Endodermal cell (in vitro differentiated cells): ENCODE data around the gene MACROD2. TPM values are rescaled to one million over a fixed set of nuclear protein-coding genes. Genes with fewer than 3 reads are reported as not detected.

Experiments
- DNase-seq: peaks from one replicate; pipeline ENCODE4 v3.0.0-alpha.2; 2017
- H3K27ac ChIP-seq: 2 replicates; pipeline ENCODE4 v1.5.1; 2013; ENCODE audit warnings: mild to moderate bottlenecking, low read depth, low read length, moderate library complexity
- H3K27me3 ChIP-seq: 2 replicates; pipeline ENCODE4 v1.6.1; 2013; ENCODE audit warnings: mild to moderate bottlenecking, low read length, moderate library complexity; ENCODE audit not compliant: insufficient read depth, control insufficient read depth, poor library complexity, severe bottlenecking
- H3K36me3 ChIP-seq: 2 replicates; pipeline ENCODE4 v1.7.0; 2013; ENCODE audit warnings: mild to moderate bottlenecking, low read length, moderate library complexity; ENCODE audit not compliant: control insufficient read depth, insufficient read depth
- H3K4me1 ChIP-seq: one replicate; pipeline ENCODE4 v1.7.0; 2013; ENCODE audit warnings: low read length; ENCODE audit not compliant: control insufficient read depth, insufficient read depth
- H3K4me3 ChIP-seq: 2 replicates; pipeline ENCODE4 v1.5.1; 2013; ENCODE audit warnings: mild to moderate bottlenecking, low read length, moderate library complexity
- H3K9ac ChIP-seq: 2 replicates; pipeline ENCODE4 v1.6.1; 2013; ENCODE audit warnings: mild to moderate bottlenecking, low read length, moderate library complexity; ENCODE audit not compliant: poor library complexity, severe bottlenecking; ENCODE audit errors: extremely low read depth
- H3K9me3 ChIP-seq: 2 replicates; pipeline ENCODE4 v1.6.1; 2013; ENCODE audit warnings: mild to moderate bottlenecking, low read length, moderate library complexity; ENCODE audit not compliant: control insufficient read depth
- H3K27ac Mint-ChIP-seq: 2 replicates; pipeline ENCODE4 v1.8.0; 2020; ENCODE audit warnings: mixed read lengths
- H3K27me3 Mint-ChIP-seq: 2 replicates; pipeline ENCODE4 v1.8.0; 2021; ENCODE audit warnings: mild to moderate bottlenecking, mixed read lengths; ENCODE audit not compliant: insufficient read depth
- H3K36me3 Mint-ChIP-seq: 2 replicates; pipeline ENCODE4 v1.8.0; 2020; ENCODE audit warnings: low read depth, mixed read lengths
- H3K4me1 Mint-ChIP-seq: 2 replicates; pipeline ENCODE4 v1.8.0; 2020; ENCODE audit warnings: mixed read lengths
- H3K4me3 Mint-ChIP-seq: 2 replicates; pipeline ENCODE4 v1.8.0; 2020; ENCODE audit warnings: mild to moderate bottlenecking, moderate library complexity, mixed read lengths
- H3K9me3 Mint-ChIP-seq: 2 replicates; pipeline ENCODE4 v1.8.0; 2020; ENCODE audit warnings: mild to moderate bottlenecking, mixed read lengths
- CTCF ChIP-seq: fragments of 200-600 bp; sonication (generic); conservative IDR thresholded peaks from 2 replicates; pipeline ENCODE4 v1.5.0; 2021; ENCODE audit warnings: antibody characterized with exemption, mild to moderate bottlenecking
- WGBS, 2 experiments: methylation state at CpG; one replicate each; pipeline versions ENCODE4 v1.1.5 to v1.1.7; 2013; ENCODE audit warnings: missing lambda C conversion rate in 2 of 2, mixed read lengths in 1 of 2; ENCODE audit not compliant: insufficient coverage in 1 of 2, insufficient read length in 1 of 2; 5-methylcytosine and 5-hydroxymethylcytosine counted together
- total RNA-seq, 2 donors: library from RNA; stranded (reverse); fragmentation: NEBNext Ultra II Directional in 1 of 2; extraction: Animal tissue kit (Norgen Biotek cat#: 25700) in 1 of 2; gene quantifications; 2 replicates in 1 of 2; 3 replicates in 1 of 2; pipeline ENCODE4 v1.2.1, GENCODE V29; 2021

Gene MACROD2
- total RNA-seq, 2 donors from 2014 or later = 2.3 to 4.8 TPM

GRCh38 chr20:16051968-16052367 lies 2056.7 kb downstream of the MACROD2 start:
- no peak overlapping the region for H3K4me3 Mint-ChIP-seq
- no CpG with 5 or more reads among the region's 1 CpG for WGBS, 2 experiments

GRCh38 chr20:16052456-16052855 lies 2057.1 kb downstream of the MACROD2 start:
- Histone ChIP-seq H3K4me3 (no peak overlapping the region), H3K27ac (no peak overlapping the region), H3K27me3 (no peaks in the 10 kb centered on the region), H3K4me1 (peaks cover 7% of the 10 kb centered on the region), H3K36me3 (no peaks in the 10 kb centered on the region), H3K9ac (no peak overlapping the region), H3K9me3 (no peaks in the 10 kb centered on the region)
- Mint-ChIP-seq H3K9me3 (no peaks in the 10 kb centered on the region), H3K36me3 (no peaks in the 10 kb centered on the region), H3K27me3 (no peaks in the 10 kb centered on the region), H3K4me1 (peaks cover 10% of the 10 kb centered on the region), H3K27ac (no peak overlapping the region), H3K4me3 (no peak overlapping the region)
- TF ChIP-seq CTCF = no peak
- no peak for DNase-seq
- WGBS, 2 experiments = 88 to 97% methylated on average over 3 to 4 of the region's 4 CpGs

More at GRCh38 chr20:16051968-16052367, 2056.7 kb downstream of the MACROD2 start:
- H3K4me1 ChIP-seq = peaks cover 7% of the 10 kb centered on the region
- no peak for DNase-seq
- no peaks in the 10 kb centered on the region for H3K36me3 ChIP-seq
- no peak for TF ChIP-seq CTCF
- no peak overlapping the region for H3K9ac ChIP-seq
- H3K4me3 ChIP-seq = no peak overlapping the region
- H3K9me3 ChIP-seq = no peaks in the 10 kb centered on the region
- no peaks in the 10 kb centered on the region for H3K9me3 Mint-ChIP-seq
- H3K27me3 Mint-ChIP-seq = no peaks in the 10 kb centered on the region
- no peaks in the 10 kb centered on the region for H3K27me3 ChIP-seq
- H3K36me3 Mint-ChIP-seq = no peaks in the 10 kb centered on the region
- no peak overlapping the region for H3K27ac Mint-ChIP-seq
- peaks cover 10% of the 10 kb centered on the region for H3K4me1 Mint-ChIP-seq
- no peak overlapping the region for H3K27ac ChIP-seq

- no peak overlapping the region for H3K27ac Mint-ChIP-seq
- Histone ChIP-seq H3K27ac (no peak overlapping the region), H3K4me1 (peaks cover 6% of the 10 kb centered on the region), H3K9ac (no peak overlapping the region), H3K4me3 (no peak overlapping the region), H3K36me3 (no peaks in the 10 kb centered on the region), H3K9me3 (no peaks in the 10 kb centered on the region), H3K27me3 (no peaks in the 10 kb centered on the region)
- no peaks in the 10 kb centered on the region for H3K27me3 Mint-ChIP-seq
- no peak for TF ChIP-seq CTCF
- WGBS, 2 experiments = 94 to 97% methylated on average over 3 of the region's 3 CpGs
- H3K4me3 Mint-ChIP-seq = no peak overlapping the region
- DNase-seq = no peak
- no peaks in the 10 kb centered on the region for H3K36me3 Mint-ChIP-seq
- no peaks in the 10 kb centered on the region for H3K9me3 Mint-ChIP-seq
- peaks cover 5% of the 10 kb centered on the region for H3K4me1 Mint-ChIP-seq
Observed at GRCh38 chr20:16054985-16055384, 2059.7 kb downstream of the MACROD2 start.
